ENCODE data around the gene KCTD2.
A peak's percentile ranks its signal among the peaks of the same experiment; 100 is the strongest.
"Not testable (repeated sequence)": the region's sequence is repeated elsewhere in the genome, so short reads cannot be mapped to it uniquely, and the experiment has no call there.

Gene KCTD2, protein sequence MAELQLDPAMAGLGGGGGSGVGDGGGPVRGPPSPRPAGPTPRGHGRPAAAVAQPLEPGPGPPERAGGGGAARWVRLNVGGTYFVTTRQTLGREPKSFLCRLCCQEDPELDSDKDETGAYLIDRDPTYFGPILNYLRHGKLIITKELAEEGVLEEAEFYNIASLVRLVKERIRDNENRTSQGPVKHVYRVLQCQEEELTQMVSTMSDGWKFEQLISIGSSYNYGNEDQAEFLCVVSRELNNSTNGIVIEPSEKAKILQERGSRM

DNA sequence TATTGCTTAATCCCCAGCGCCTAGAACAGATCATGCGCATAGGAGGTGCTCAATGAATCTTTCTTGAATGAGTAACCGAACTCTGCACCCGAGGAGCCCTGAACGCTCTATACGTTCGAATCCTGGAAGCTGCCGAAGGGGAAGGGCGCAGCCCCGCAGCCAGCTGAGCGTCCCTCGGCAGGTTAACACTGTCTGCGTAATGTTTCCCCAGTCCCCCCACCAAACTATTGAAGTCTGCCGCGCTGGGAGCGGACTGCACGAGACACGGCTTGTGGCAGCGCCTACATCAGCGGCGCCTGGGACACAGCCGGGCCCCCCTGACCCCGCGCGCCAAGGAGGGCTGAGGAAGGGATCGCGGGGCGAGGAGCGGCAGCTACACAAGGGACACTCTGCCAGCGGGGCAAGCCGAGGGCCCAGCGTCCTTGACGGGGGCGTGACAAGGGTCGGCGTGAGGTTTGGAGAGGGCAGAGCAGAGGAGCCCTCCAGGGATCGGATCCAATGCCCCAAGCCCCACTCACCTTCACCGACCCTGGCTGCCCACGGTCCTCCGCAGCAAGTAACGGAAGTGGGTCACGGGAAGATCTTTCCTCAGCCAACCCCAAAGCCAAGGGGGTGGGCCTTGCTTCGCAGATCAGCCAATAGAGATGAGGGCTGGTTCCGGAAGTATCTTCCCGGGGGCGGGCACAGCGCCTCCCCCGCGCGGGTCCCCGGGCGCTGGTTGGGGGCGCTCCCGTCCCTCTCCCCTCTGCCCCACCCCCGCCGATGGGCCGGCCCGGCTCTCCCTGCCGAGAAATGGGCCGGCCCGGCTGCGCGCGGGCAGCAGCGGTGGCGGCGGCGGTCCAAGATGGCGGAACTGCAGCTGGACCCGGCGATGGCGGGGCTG is at the start of gene KCTD2, which contains the start of gene ATP5PD:
Gene KCTD2, plus strand, starts transcription at position 819 of the 883 bp plus-strand sequence. Its CDS starts 26 bp downstream, at position 845.
Gene ATP5PD, minus strand, starts transcription at position 563 of the 883 bp plus-strand sequence. CDS start 4,319 bp downstream, outside the sequence.
- peak; percentile 65 to 97 (median 94) for DNase-seq

DNA sequence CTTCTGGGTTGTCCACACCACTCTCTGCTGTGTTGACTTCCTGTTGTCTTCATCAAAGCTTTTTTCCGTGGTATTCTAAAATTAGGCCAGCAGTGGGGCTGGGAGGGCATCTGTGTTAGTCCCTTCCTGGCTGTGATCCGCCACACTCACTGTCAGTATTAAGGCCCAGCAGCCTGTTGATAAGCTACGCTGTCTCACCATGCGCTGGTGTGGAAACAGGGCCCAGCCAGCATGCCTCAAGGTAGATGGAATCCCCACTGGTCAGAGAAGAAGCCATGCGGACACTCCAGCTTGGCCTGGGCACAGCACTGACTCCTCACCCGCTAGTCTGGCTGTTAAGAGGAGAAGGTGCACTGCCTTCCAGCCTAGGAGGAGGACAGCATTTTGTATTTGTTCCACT is 48.2 kb upstream of the KCTD2 start:
- peak in 1 of 14 donors; percentile 67 for DNase-seq

DNA sequence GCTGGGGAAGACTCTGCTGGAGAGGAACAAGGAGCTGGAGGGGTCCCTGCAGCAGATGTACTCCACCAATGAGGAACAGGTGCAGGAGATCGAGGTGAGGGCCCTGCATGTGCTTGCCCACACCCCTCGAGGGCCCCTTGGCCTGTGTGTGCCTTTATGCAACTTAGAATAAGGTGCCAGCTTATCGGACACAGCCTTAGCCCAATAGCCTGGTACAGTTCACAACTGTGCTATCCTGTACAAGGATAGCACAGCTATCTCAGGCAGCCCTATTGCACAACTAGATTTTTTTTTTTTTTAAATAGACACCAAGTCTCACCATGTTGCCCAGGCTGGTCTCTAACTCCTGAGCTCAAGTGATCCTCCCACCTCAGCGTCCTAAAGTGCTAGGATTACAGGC is 47.5 kb upstream of the KCTD2 start:
- no peak for DNase-seq

DNA sequence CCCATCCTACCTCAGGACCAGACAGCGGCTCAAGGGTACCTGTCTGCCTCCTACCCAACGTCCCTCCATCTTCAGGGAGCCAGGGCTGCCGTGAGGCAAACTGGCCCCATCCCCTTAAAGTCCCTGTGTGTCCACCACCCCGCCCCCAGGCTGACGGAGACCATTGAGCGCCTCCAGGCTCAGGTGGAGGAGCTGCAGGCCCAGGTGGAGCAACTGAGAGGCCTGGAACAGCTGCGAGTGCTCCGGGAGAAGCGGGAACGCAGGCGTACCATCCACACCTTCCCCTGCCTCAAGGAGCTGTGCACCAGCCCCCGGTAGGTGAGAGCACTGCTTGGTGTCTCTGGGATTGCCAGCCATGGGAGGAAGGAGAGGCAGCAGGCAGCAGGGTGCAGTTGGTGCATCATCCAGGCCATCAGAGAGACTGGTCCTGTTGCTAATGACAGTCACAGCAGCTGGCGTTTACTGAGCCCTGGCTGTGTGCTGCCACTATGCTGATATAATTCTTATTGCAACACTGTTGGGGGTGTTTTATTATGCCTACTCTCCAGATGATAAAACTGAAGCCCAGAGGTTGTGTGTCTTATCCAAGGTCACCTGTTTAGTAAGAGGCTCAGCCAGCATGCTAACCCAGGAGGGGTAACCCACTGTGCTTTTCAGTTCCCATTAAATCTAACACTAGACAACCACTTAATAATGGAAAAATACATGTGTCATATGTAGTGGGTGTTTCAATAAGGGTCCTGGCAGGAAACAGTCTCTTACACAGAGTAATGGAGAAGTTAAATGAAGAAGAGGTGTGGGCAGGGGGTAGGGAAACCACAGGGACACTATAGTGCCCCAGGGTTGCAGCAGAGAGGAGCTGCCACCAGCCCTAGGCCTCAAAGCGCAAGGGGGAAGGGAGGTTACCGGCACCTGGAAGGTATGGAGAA is 44.8 kb upstream of the KCTD2 start:
- peak in 1 of 14 donors; percentile 55 for DNase-seq

DNA sequence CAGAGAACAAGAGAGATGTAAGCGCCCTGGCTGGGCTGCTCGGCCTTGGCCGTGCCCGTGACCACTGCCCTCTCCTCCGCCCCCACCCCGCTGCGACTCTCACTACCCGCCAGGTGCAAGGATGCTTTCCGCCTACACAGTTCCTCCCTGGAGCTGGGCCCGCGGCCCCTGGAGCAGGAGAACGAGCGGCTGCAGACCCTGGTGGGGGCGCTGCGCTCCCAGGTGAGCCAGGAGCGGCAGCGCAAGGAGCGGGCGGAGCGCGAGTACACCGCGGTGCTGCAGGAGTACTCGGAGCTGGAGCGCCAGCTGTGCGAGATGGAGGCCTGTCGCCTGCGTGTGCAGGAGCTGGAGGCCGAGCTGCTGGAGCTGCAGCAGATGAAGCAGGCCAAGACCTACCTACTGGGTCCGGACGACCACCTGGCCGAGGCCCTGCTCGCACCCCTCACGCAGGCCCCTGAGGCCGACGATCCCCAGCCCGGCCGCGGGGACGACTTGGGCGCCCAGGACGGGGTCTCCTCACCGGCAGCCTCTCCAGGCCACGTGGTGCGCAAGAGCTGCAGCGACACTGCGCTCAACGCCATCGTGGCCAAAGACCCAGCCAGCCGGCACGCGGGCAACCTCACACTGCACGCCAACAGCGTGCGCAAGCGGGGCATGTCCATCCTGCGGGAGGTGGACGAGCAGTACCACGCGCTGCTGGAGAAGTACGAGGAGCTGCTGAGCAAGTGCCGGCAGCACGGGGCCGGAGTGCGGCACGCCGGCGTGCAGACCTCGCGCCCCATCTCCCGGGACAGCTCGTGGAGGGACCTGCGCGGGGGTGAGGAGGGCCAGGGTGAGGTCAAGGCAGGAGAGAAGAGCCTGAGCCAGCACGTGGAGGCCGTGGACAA is 43.7 kb upstream of the KCTD2 start:
- peak in 1 of 14 donors; percentile 44 for DNase-seq

DNA sequence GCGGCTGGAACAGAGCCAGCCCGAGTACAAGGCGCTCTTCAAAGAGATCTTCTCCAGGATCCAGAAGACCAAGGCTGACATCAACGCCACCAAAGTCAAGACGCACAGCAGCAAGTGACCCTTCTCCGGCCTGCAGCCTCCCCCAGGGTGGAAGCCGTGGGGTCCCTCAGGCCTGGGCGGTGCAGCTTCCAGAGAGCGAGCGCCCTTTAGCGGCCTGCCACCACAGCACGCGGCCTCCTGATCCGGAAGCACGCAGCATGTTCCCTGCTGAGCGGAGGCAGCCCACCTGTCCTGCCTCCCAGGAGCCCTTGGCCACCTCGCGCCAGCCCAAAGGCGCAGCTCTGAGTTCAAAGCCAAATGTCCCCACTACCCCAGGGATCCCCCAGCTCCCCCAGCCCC is 43.1 kb upstream of the KCTD2 start:
- DNase-seq = no peak

DNA sequence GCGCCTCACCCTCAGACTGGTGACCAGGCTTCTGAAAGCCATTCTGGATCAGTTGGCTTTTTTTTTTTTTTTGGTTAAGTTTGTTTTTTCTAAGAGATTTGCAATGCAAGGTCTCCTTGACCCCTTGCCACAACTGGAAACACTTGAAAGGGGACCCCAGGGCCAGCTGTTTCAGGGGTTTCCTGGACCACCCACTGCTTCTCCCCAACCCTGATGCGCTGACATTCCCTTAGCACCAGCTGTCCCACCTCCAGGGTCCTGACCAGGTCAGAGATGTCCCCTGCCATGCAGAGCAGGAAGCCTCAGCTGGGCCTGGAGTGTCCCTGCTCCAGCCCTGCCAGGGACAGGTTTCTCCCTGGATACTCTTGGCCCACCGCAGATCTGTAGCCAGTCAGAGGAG is 42.7 kb upstream of the KCTD2 start:
- peak in 1 of 14 donors; percentile 37 for DNase-seq

DNA sequence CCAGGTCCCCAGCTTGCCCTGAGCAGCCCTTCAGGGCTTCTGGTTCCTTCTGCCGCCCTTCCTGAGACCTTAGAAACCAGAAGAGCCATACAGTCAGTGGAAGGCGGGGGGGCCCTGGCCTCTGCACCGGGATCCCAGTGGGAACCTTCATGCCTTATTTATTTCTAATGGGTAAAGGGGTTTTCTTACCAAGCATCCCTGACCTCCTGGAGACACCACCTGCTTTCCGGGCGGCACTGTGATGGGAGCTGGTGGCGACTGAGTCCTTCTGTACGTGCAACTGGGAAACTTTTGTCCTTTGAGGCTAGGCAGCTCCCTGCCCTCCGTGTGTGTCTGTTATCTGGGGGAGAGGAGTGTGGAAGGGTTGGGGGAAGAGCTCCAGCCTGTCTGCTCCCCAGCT is 41.7 kb upstream of the KCTD2 start:
- no peak for DNase-seq

DNA sequence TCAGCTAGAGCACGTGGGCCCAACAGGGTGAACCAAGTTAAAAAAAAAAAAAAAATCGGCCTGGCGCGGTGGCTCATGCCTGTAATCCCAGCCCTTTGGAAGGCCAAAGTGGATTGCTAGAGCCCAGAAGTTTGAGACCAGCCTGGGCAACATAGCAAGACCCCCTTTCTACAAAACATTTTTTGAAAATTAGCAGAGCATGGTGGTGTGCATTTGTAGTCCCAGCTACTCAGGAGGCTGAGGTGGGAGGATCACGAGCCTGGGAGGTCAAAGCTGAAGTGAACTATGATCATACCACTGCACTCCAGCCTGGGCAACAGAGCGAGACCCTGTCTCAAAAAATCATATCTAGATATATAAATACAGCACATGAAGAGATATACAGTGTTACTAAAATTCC is 40.9 kb upstream of the KCTD2 start:
- DNase-seq = not testable (repeated sequence)

DNA sequence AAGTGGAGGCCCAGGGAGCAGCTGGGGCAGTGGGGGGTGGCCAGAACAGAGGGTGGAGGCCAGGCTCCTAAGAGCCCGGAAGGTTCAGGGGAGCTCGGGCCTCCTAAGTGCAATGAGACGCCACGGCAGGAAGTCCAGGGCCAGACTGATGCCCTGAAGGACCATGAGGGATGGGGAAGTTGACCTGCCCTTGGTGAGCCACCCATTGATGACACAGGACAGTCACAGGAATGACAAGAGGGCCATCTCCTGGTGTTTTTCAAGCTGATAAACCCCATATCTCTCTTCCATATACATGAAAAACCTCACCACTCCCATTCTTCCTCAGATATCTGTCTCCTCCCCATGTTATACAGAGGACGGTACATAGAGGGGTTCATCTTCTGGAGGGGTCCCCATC is 40.4 kb upstream of the KCTD2 start:
- DNase-seq = no peak

DNA sequence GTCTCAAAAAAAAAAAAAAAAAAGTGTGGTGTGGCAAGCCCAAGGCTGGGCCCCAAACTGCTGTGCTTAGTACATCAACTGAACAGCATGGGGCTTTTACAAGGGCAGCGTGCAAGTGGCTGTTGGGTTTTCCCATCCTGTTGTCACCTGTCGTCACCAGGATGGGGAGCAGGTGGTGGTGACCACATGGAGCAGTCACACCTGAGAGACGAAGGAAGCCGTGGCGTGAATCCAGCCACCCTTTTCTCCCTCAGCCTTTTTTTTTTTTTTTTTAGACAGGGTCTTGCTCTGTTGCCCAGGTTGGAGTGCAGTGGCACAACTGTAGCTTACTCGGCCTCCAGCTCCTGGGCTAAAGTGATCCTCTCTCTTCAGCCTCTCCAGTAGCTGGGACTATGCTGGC is 38.7 kb upstream of the KCTD2 start:
- peak in 1 of 14 donors; percentile 60 for DNase-seq

DNA sequence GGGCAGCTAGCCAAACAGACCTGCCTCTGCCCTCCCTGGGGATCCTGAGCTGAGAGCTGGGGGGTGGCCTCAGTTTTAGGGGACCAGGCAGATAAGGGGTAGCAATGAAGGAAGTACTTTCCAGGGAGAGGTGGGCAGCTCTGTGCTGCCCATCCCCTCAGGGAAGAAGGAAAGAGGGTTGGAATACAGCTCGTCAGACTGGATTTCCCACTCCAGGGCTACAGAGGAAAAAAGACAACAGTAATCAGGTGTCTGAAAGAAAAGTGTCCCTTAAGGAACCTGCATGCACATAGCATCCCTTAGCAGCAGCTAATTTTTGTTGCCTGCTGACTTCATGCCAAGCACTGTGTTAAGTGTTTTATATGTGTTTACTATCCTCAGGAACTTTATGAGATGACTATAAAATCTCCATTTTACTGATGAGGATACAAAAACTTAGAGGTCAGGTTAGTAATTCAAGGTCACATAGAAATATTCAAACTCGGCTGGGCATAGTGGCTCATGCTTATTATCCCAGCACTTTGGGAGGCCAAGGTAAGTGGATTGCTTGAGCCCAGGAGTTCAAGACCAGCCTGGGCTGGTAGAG is 37.8 kb upstream of the KCTD2 start:
- DNase-seq = peak in 1 of 14 donors; percentile 15

DNA sequence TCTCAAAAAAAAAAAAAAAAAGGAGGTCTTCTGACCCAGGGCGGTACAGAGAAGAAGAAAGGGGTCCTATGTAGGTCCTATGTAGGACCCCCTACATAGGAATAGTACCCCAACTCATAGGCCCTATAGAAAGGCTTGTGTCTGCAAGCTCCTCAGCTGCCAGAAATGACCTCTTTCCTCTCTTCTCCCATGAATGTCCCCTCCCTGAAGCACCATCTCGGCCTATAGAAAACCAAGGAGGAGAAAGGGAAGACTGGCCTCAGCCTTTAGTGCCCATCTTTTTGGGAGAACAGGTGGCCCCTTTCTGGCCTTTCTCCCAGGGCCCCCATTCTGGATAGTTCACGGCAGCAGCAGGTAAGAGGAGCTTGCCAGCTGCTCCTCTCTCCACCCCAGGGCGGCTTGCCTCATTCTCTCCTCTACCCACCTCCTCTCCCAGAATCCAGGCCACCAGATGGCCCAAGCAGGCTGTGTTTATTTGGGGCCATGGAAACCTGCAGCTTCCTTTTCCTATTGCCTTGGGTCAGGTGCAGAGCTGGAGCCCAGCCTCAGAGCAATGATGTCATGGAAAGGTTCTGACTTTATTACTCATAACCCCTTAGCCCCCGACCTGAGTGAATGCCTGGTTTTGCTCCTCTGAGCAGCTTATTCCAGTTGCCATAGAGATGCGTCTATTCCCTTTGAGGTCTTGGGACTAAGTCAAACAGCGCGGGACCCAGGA is 36.2 kb upstream of the KCTD2 start:
- peak in 4 of 14 donors; percentile 14 to 99 (median 65) for DNase-seq

DNA sequence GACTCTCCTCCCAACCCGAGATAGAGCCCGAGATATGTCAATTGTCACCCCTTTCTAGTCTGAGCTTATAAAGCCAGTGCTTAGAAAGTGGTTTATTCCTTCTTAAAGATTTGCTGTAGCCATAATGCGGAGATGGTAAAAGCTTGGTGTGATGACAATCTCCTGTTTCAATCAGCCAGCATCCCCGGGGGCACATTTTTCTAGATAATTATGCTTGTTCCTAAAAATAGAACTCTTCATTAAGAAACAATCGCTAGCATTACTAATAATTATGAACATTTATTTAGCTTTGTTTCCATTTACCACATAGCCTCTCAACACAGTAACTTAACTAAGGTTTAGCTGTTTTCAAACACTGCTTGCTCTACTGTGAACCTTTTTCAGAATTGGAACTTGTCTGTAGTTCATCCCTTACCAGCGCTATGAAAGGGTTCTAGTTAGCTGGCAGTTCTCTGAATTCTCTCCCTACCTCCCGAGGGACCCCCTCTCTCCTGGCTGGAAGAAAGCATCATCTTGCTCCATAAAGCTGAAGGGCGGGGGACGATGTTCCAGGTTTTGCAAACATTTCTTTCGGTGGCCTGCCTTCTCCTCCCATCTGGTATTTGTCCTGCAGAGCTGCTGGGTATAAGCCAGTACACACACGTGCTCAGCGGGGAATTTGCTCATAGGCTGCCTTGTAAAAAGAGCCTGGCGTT is 35.5 kb upstream of the KCTD2 start:
- DNase-seq = peak in 7 of 14 donors; percentile 35 to 91 (median 59)

DNA sequence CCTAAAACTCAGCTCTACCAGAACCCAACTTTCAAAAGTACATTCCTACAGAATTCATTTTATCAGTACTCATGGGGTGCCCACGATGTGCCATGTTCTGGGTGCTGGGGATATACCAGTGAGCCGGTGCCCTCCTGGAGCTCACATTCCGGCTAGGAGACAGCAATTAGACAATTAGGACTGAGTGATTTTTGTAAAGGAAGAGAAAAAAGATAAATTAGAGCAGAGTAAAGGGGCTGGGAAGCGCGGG is 35.0 kb upstream of the KCTD2 start:
- DNase-seq = peak in 1 of 14 donors; percentile 48

DNA sequence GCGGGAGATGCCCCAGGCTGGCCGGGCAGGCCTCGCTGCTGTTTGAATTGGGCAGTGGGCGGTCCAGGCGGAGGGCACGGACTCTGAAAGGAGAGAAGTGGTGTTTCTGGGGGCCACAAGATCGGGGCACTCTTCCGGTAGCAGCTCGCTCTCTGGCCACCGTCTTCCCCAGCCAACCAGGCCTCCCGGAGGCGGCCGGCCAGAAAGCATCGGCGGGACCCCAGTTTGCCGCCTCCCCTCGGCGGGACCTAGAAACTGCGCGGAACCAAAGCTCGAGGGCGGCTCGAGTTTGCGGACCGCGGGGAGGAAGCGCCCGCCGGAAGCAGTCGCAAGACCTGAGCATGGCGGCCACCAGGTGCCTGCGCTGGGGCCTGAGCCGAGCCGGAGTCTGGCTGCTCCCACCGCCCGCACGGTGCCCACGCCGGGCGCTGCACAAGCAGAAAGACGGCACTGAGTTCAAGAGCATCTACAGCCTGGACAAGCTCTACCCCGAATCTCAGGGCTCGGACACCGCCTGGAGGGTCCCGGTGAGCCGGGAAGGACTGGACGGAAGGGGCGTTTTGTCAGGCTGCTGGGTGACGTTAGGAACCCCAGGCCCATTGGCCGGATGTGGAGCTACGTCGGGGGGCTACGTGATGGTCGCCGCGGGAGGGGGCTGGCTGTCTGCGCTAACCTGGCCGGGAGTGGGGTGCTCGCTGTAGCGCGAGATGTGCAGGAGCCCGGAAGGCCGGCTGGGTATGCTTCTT is 34.5 kb upstream of the KCTD2 start, which contains the start of gene MRPL58:
Gene MRPL58, plus strand, starts transcription at position 325 of the 746 bp plus-strand sequence. Its CDS starts 17 bp downstream, at position 342.
- DNase-seq = peak in 13 of 14 donors; percentile 61 to 93 (median 82)

DNA sequence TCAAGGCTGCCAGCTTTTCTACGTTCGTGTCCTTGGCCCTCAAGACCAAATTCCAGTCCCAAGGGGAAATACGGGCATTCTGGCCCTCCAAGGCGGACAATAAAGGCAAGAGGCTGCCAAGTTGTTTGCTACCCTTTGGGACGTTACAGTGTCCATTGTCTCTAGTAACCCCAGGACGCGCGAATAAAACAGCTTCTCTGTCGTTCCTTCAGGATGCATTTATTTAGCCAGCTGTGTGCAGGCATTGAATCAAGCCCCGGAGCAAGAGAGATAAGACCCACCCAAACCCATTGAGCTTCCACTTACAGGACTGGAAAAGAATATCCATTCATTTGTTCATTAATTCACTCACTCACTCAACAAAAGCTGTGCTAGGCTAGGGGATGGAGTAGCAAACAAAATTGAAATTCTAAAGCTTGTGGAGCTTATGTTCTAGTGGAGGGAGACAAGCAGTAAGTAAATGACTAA is 33.9 kb upstream of the KCTD2 start:
- no peak for DNase-seq

DNA sequence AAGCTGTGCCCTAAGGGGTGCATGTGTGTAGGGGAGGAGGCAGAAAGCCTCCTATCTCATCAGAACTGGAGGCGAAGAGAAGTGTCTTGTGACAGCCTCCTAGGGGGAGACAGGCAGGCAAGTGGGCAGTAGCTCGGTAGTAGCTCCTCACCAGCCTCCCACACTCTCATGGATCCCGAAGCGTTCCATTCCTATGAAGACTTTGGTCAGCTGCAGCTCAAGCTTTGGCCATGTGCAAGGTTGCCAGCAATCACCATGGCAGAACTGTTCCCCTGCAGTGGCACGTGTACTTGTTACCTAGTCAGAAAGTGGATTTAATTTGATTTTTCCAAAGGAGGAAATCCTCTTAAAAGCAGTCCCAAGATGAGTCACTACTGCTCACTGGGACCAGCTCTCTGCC is 27.9 kb upstream of the KCTD2 start:
- DNase-seq = peak in 2 of 14 donors; percentile 21 to 38

DNA sequence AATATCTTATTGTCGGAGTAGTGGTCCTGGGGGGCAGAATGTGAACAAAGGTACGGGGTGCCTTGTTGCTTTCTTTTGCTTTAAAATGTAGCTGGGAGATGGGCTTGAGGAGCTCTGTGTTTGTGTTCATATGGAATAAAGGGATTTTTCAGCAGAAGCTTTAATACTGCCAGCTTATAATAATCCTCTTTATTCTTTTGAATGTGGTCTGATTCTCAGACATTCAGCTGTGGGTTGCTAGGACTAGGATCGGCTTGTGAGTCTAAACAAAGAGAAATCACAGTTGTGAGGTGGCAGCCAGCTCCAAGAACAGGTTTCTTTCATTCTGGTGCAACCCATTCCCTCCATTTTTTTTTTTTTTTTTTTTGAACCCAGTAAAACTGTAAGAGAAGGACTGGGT is 27.3 kb upstream of the KCTD2 start:
- no peak for DNase-seq

Data from C1 segment of cervical spinal cord (tissue), 14 donors.